ENCODE results near the gene ZNF562.
"Not testable (repeated sequence)": the region's sequence is repeated elsewhere in the genome, so short reads cannot be mapped to it uniquely, and the experiment has no call there.

ZNF562 gene

DNA sequence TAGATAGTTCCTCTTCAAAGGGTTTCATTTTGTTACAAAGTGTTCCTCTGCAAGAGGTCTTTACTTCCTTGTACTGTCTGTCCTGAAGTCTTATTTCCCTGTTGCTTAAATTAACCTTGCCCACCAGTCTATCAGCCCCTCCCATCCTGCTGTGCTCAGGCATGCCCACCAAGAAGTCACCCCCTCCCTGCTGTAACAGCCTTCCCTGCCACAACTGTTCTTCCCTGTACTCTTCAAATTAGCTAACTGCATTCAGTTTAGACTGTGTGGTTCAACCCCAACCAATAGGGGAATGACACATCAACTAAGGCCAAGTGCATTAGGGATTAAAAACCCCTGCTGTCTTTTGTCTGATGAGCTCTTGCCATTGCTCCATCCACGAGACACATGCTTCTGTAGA lies 34.4 kb upstream of the ZNF562 start:
- Histone ChIP-seq H3K4me3 (replicated peaks; ENCODE audit: low read depth, low read length) (no peak overlapping the region), H3K36me3 (ENCODE audit: control insufficient read depth, insufficient read depth, low read length) (no peaks in the 10 kb centered on the region), H3K27me3 (replicated peaks; ENCODE audit: control insufficient read depth, insufficient read depth, low read length) (no peaks in the 10 kb centered on the region)
- no peak for DNase-seq (ENCODE audit: extremely low read depth, insufficient read length)
- TF ChIP-seq, protein P1, sequence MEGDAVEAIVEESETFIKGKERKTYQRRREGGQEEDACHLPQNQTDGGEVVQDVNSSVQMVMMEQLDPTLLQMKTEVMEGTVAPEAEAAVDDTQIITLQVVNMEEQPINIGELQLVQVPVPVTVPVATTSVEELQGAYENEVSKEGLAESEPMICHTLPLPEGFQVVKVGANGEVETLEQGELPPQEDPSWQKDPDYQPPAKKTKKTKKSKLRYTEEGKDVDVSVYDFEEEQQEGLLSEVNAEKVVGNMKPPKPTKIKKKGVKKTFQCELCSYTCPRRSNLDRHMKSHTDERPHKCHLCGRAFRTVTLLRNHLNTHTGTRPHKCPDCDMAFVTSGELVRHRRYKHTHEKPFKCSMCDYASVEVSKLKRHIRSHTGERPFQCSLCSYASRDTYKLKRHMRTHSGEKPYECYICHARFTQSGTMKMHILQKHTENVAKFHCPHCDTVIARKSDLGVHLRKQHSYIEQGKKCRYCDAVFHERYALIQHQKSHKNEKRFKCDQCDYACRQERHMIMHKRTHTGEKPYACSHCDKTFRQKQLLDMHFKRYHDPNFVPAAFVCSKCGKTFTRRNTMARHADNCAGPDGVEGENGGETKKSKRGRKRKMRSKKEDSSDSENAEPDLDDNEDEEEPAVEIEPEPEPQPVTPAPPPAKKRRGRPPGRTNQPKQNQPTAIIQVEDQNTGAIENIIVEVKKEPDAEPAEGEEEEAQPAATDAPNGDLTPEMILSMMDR (IDR thresholded peaks at IDR 0.05; ENCODE audit: insufficient read depth, low read length, poor library complexity, severe bottlenecking), result no peak

DNA sequence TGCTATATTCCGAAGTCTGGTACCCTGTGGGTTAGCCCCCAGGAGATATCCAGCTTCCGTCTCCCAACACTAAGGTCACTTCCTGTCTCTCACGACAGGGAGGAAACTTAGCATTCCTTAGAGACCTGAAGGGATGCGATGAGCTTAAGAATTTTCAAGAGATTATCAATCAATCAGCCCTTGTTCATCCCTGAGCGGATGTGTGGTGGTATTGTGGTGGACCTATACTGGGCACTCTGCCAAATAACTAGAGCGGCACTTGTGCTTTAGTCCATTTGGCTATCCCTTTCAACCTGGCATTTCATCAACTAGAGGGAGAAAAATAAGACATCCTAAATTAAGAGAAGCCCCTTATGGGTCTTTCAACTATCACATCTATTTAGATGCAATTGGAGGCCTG lies 30.9 kb upstream of the ZNF562 start:
- TF ChIP-seq, protein P1 (IDR thresholded peaks at IDR 0.05; ENCODE audit: insufficient read depth, low read length, poor library complexity, severe bottlenecking), result no peak
- DNase-seq (ENCODE audit: extremely low read depth, insufficient read length), result no peak
- Histone ChIP-seq H3K27me3 (replicated peaks; ENCODE audit: control insufficient read depth, insufficient read depth, low read length) (no peaks in the 10 kb centered on the region), H3K36me3 (ENCODE audit: control insufficient read depth, insufficient read depth, low read length) (no peaks in the 10 kb centered on the region), H3K4me3 (replicated peaks; ENCODE audit: low read depth, low read length) (no peak overlapping the region)

DNA sequence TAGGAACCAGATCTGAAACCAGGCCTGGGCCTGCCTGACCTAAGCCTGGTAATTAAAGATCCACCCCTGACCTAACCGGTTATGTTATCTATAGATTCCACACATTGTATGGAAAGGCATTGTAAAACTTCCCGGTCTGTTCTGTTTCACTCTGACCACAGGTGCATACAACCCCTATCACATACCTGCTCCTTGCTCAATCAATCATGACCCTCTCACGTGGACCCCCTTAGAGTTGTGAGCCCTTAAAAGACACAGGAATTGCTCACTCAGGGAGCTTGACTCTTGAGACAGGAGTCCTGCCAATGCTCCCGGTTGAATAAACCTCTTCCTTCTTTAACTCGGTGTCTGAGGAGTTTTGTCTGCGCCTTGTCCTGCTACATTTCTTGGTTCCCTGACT lies 27.3 kb upstream of the ZNF562 start:
- TF ChIP-seq, protein P1 (IDR thresholded peaks at IDR 0.05; ENCODE audit: insufficient read depth, low read length, poor library complexity, severe bottlenecking), result no peak
- Histone ChIP-seq H3K27me3 (replicated peaks; ENCODE audit: control insufficient read depth, insufficient read depth, low read length) (no peaks in the 10 kb centered on the region), H3K4me3 (replicated peaks; ENCODE audit: low read depth, low read length) (no peak overlapping the region), H3K36me3 (ENCODE audit: control insufficient read depth, insufficient read depth, low read length) (no peaks in the 10 kb centered on the region)
- no peak for DNase-seq (ENCODE audit: extremely low read depth, insufficient read length)

DNA sequence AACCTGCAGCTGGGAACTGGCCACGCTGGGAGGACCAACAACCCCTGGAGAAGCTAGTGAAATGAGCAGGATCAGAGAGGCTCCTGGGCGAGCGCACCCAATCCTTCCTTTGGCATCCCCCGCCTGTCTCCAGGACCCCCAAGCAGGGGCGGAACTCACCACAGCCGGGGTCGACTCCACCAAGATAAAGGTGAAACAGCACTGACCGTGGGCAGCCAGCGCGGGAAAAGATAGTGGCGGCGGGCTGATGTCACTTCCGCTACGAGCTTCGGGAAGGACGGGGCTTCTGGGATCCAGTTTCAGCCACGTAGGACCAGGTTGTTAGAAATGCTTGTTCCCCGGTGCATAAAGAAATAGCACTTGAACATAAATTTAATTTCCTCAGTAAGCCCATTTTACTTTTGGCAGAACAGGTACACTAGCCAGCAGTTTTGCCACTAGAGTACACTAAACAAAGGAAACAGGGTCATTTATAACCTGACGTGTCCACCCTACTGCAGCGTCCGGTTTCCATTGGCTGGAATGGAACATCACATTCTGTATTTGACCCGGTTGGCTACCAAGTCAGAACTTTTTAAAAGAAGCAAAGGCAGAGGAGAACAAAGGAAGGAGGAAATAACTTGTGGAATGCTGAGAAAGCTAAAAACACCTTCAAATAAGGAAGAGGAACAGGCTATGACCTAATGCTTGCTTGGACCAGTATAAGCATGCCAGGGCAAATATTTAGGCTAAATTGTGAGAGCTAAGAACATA lies 25.5 kb upstream of the ZNF562 start:
- H3K4me3 ChIP-seq (replicated peaks; ENCODE audit: low read depth, low read length), result no peak overlapping the region
- DNase-seq (ENCODE audit: extremely low read depth, insufficient read length), result no peak
- H3K27me3 ChIP-seq (replicated peaks; ENCODE audit: control insufficient read depth, insufficient read depth, low read length), result no peaks in the 10 kb centered on the region
- H3K36me3 ChIP-seq (ENCODE audit: control insufficient read depth, insufficient read depth, low read length), result no peaks in the 10 kb centered on the region
- TF ChIP-seq, protein P1 (IDR thresholded peaks at IDR 0.05; ENCODE audit: insufficient read depth, low read length, poor library complexity, severe bottlenecking), result no peak

DNA sequence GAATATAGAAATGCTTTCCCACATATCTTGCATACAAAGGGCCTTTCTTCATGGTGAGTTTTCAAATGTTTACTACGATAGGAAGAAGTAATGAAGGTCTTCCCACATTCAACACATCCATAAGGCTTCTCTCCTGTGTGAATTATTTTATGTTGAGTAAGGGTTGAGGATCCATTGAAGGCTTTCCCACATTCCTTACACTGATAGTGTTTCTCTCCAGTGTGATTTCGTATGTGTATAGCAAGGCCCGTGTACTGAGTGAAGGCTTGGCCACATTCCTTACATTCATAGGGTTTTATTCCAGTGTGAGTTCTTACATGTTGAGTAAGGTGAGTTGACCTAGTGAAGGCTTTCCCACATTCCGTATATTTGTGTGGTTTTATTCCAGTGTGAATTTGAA lies 15.4 kb upstream of the ZNF562 start:
- DNase-seq (ENCODE audit: extremely low read depth, insufficient read length); H3K4me3 ChIP-seq (replicated peaks; ENCODE audit: low read depth, low read length); H3K27me3 ChIP-seq (replicated peaks; ENCODE audit: control insufficient read depth, insufficient read depth, low read length); H3K36me3 ChIP-seq (ENCODE audit: control insufficient read depth, insufficient read depth, low read length): not testable (repeated sequence)

DNA sequence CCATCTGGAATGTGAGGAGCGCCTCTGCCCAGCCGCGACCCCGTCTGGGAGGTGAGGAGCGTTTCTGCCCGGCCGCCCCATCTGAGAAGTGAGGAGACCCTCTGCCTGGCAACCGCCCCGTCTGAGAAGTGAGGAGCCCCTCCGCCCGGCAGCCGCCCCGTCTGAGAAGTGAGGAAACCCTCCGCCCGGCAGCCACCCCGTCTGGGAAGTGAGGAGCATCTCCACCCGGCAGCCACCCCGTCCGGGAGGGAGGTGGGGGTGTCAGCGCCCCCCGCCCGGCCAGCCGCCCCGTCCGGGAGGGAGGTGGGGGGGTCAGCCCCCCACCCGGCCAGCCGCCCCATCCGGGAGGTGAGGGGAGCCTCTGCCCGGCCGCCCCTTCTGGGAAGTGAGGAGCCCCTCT lies 5.1 kb upstream of the ZNF562 start:
- not testable (repeated sequence) for H3K36me3 ChIP-seq (ENCODE audit: control insufficient read depth, insufficient read depth, low read length); DNase-seq (ENCODE audit: extremely low read depth, insufficient read length); H3K27me3 ChIP-seq (replicated peaks; ENCODE audit: control insufficient read depth, insufficient read depth, low read length); H3K4me3 ChIP-seq (replicated peaks; ENCODE audit: low read depth, low read length)

DNA sequence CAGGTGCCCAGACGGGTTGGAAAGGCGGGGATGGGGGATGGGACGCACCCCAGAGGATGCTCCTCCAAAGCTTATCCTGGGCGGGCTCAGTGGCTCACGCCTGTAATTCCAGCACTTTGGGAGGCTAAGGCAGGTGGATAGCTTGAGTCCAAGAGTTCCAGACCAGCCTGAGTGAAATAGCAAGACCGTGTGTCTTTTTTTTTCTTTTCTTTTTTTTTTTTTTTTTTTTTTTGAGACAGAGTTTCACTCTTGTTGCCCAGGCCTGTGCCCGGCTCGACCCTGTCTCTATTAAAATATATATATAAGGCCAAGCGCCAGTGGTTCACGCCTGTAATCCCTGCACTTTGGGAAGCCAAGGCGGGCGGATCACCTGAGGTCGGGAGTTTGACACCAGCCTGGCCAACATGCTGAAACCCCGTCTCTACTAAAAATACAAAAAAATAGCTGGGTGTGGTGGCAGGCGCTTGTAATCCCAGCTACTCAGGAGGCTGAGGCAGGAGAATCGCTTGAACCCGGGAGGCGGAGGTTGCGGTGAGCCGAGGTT lies 530 bp upstream of the ZNF562 start:
- not testable (repeated sequence) for H3K27me3 ChIP-seq (replicated peaks; ENCODE audit: control insufficient read depth, insufficient read depth, low read length); H3K36me3 ChIP-seq (ENCODE audit: control insufficient read depth, insufficient read depth, low read length); DNase-seq (ENCODE audit: extremely low read depth, insufficient read length)
- peak overlapping the region; percentile 88 for H3K4me3 ChIP-seq (replicated peaks; ENCODE audit: low read depth, low read length)

Measured in GM06990 (cell line).